ENCODE results near the gene CEP135. TPM values are rescaled to one million over a fixed set of nuclear protein-coding genes. Genes with fewer than 3 reads are reported as not detected.

The CEP135 gene
- total RNA-seq, 1 experiment from 2014 or later = 15.3 TPM

DNA sequence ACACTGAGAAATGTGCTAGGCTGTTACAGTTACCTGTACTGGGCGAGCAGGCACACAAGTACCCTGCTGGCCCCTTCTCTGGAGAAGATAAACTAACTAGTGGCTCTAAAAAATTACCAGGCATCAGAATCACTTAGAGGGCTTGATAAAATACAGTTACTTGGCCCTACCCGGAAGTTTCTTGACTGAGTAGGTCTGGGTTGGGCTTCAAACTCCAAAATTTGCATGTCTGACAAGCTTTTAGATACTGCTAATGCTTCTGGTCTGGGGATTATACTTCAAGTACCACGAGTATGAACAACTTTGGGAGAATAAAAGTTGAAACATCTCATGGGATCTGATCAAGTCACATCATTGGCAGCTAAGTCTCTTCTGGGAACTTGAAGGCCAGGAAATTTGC, 30.8 kb downstream of the CEP135 start:
- no TSS peak for BruUV-seq (replicated peaks)
- DNase-seq (ENCODE audit: low spot score) = no peak
- intact Hi-C loops (cut with micrococcal nuclease; ENCODE audit: unreplicated experiment) = no loop called here
- CTCF ChIA-PET = no interaction called here
- no peaks in the 10 kb centered on the region for H3K9me3 ChIP-seq (ENCODE audit: low read depth, low read length, poor library complexity, severe bottlenecking)
- H3K27ac ChIP-seq (ENCODE audit: low read depth, low read length, poor library complexity, severe bottlenecking) = no peak overlapping the region
- H3K36me3 ChIP-seq (ENCODE audit: insufficient read depth, low read length, poor library complexity, severe bottlenecking) = no peaks in the 10 kb centered on the region
- no peak for TF ChIP-seq EZH2 (IDR thresholded peaks at IDR 0.05; ENCODE audit: borderline replicate concordance, low read depth, low read length, poor library complexity, severe bottlenecking)
- TF ChIP-seq, protein P1, sequence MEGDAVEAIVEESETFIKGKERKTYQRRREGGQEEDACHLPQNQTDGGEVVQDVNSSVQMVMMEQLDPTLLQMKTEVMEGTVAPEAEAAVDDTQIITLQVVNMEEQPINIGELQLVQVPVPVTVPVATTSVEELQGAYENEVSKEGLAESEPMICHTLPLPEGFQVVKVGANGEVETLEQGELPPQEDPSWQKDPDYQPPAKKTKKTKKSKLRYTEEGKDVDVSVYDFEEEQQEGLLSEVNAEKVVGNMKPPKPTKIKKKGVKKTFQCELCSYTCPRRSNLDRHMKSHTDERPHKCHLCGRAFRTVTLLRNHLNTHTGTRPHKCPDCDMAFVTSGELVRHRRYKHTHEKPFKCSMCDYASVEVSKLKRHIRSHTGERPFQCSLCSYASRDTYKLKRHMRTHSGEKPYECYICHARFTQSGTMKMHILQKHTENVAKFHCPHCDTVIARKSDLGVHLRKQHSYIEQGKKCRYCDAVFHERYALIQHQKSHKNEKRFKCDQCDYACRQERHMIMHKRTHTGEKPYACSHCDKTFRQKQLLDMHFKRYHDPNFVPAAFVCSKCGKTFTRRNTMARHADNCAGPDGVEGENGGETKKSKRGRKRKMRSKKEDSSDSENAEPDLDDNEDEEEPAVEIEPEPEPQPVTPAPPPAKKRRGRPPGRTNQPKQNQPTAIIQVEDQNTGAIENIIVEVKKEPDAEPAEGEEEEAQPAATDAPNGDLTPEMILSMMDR (conservative IDR thresholded peaks at IDR 0.05; ENCODE audit: low read depth, low read length) = no peak
- POLR2A ChIA-PET (ENCODE audit: low non-redundant PET) = no interaction called here
- H3K4me1 ChIP-seq (ENCODE audit: insufficient read depth, low read length, poor library complexity, severe bottlenecking) = no peaks in the 10 kb centered on the region
- H3K27me3 ChIP-seq (replicated peaks; ENCODE audit: insufficient read depth, low read depth, low read length, poor library complexity) = no peaks in the 10 kb centered on the region
- H3K4me3 ChIP-seq (ENCODE audit: low read depth, low read length, poor library complexity, severe bottlenecking) = no peak overlapping the region

DNA sequence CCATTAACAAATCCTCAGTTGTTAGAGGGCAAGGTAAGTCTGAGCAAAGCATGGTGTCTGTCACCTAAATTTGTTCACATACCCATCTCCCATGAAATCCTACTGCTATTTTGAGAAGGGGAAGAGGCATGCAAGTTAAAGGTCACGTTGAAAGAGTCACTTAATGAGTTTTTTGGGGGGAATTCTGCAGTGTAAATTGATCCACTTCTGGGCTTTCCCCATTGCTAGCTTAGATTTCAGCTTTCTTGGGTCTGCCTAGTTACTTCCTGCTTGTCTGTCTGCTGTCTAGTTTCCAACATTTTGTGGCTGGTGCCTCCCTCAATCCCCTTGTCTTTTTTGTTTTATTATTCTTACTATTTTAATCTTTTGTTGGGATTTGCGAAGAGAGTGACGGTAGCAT, 32.0 kb downstream of the CEP135 start:
- BruUV-seq (replicated peaks) = no TSS peak
- intact Hi-C loops (cut with micrococcal nuclease; ENCODE audit: unreplicated experiment) = no loop called here
- Histone ChIP-seq H3K36me3 (ENCODE audit: insufficient read depth, low read length, poor library complexity, severe bottlenecking) (no peaks in the 10 kb centered on the region), H3K27me3 (replicated peaks; ENCODE audit: insufficient read depth, low read depth, low read length, poor library complexity) (no peaks in the 10 kb centered on the region), H3K4me3 (ENCODE audit: low read depth, low read length, poor library complexity, severe bottlenecking) (no peak overlapping the region), H3K9me3 (ENCODE audit: low read depth, low read length, poor library complexity, severe bottlenecking) (no peaks in the 10 kb centered on the region), H3K4me1 (ENCODE audit: insufficient read depth, low read length, poor library complexity, severe bottlenecking) (no peaks in the 10 kb centered on the region), H3K27ac (ENCODE audit: low read depth, low read length, poor library complexity, severe bottlenecking) (no peak overlapping the region)
- ChIA-PET CTCF (no interaction called here), POLR2A (ENCODE audit: low non-redundant PET) (no interaction called here)
- TF ChIP-seq, protein P1 (conservative IDR thresholded peaks at IDR 0.05; ENCODE audit: low read depth, low read length) = no peak
- no peak for TF ChIP-seq EZH2 (IDR thresholded peaks at IDR 0.05; ENCODE audit: borderline replicate concordance, low read depth, low read length, poor library complexity, severe bottlenecking)
- DNase-seq (ENCODE audit: low spot score) = no peak

DNA sequence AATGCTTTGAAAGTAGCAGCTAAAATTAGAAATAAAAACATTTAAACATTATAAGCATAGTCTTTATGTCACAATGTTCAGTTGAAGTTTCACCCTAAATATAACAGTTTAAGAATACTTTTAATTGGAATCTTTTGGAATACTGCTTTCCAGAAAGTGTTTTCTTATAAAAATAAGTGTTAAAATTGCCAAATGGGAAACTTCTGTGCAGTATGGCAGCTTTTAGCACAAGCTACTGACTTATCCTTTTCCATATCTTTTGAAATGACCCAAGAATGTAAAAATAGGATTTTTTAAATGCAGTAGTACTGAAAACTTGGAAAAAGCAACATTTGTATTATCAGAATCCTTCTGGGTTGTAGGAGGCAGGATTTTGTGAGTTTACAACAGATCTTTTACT, 34.2 kb downstream of the CEP135 start:
- BruUV-seq (replicated peaks) = no TSS peak
- Histone ChIP-seq H3K4me3 (ENCODE audit: low read depth, low read length, poor library complexity, severe bottlenecking) (no peak overlapping the region), H3K4me1 (ENCODE audit: insufficient read depth, low read length, poor library complexity, severe bottlenecking) (no peaks in the 10 kb centered on the region), H3K9me3 (ENCODE audit: low read depth, low read length, poor library complexity, severe bottlenecking) (no peaks in the 10 kb centered on the region), H3K27me3 (replicated peaks; ENCODE audit: insufficient read depth, low read depth, low read length, poor library complexity) (no peaks in the 10 kb centered on the region), H3K36me3 (ENCODE audit: insufficient read depth, low read length, poor library complexity, severe bottlenecking) (peaks cover 4% of the 10 kb centered on the region), H3K27ac (ENCODE audit: low read depth, low read length, poor library complexity, severe bottlenecking) (no peak overlapping the region)
- TF ChIP-seq, protein P1 (conservative IDR thresholded peaks at IDR 0.05; ENCODE audit: low read depth, low read length) = no peak
- no peak for TF ChIP-seq EZH2 (IDR thresholded peaks at IDR 0.05; ENCODE audit: borderline replicate concordance, low read depth, low read length, poor library complexity, severe bottlenecking)
- intact Hi-C loops (cut with micrococcal nuclease; ENCODE audit: unreplicated experiment) = no loop called here
- POLR2A ChIA-PET (ENCODE audit: low non-redundant PET) = no interaction called here
- CTCF ChIA-PET = no interaction called here
- DNase-seq (ENCODE audit: low spot score) = no peak
